Endodermal cell (in vitro differentiated cells): ENCODE measurements around the gene VPS13D. TPM values are rescaled to one million over a fixed set of nuclear protein-coding genes. Genes with fewer than 3 reads are reported as not detected.

ENCODE experiments used
- DNase-seq: peaks from one replicate; pipeline ENCODE4 v3.0.0-alpha.2; 2017
- H3K27ac ChIP-seq: 2 replicates; pipeline ENCODE4 v1.5.1; 2013; ENCODE audit warnings: mild to moderate bottlenecking, low read depth, low read length, moderate library complexity
- H3K27me3 ChIP-seq: 2 replicates; pipeline ENCODE4 v1.6.1; 2013; ENCODE audit warnings: mild to moderate bottlenecking, low read length, moderate library complexity; ENCODE audit not compliant: insufficient read depth, control insufficient read depth, poor library complexity, severe bottlenecking
- H3K36me3 ChIP-seq: 2 replicates; pipeline ENCODE4 v1.7.0; 2013; ENCODE audit warnings: mild to moderate bottlenecking, low read length, moderate library complexity; ENCODE audit not compliant: control insufficient read depth, insufficient read depth
- H3K4me1 ChIP-seq: one replicate; pipeline ENCODE4 v1.7.0; 2013; ENCODE audit warnings: low read length; ENCODE audit not compliant: control insufficient read depth, insufficient read depth
- H3K4me3 ChIP-seq: 2 replicates; pipeline ENCODE4 v1.5.1; 2013; ENCODE audit warnings: mild to moderate bottlenecking, low read length, moderate library complexity
- H3K9ac ChIP-seq: 2 replicates; pipeline ENCODE4 v1.6.1; 2013; ENCODE audit warnings: mild to moderate bottlenecking, low read length, moderate library complexity; ENCODE audit not compliant: poor library complexity, severe bottlenecking; ENCODE audit errors: extremely low read depth
- H3K9me3 ChIP-seq: 2 replicates; pipeline ENCODE4 v1.6.1; 2013; ENCODE audit warnings: mild to moderate bottlenecking, low read length, moderate library complexity; ENCODE audit not compliant: control insufficient read depth
- H3K27ac Mint-ChIP-seq: 2 replicates; pipeline ENCODE4 v1.8.0; 2020; ENCODE audit warnings: mixed read lengths
- H3K27me3 Mint-ChIP-seq: 2 replicates; pipeline ENCODE4 v1.8.0; 2021; ENCODE audit warnings: mild to moderate bottlenecking, mixed read lengths; ENCODE audit not compliant: insufficient read depth
- H3K36me3 Mint-ChIP-seq: 2 replicates; pipeline ENCODE4 v1.8.0; 2020; ENCODE audit warnings: low read depth, mixed read lengths
- H3K4me1 Mint-ChIP-seq: 2 replicates; pipeline ENCODE4 v1.8.0; 2020; ENCODE audit warnings: mixed read lengths
- H3K4me3 Mint-ChIP-seq: 2 replicates; pipeline ENCODE4 v1.8.0; 2020; ENCODE audit warnings: mild to moderate bottlenecking, moderate library complexity, mixed read lengths
- H3K9me3 Mint-ChIP-seq: 2 replicates; pipeline ENCODE4 v1.8.0; 2020; ENCODE audit warnings: mild to moderate bottlenecking, mixed read lengths
- CTCF ChIP-seq: fragments of 200-600 bp; sonication (generic); conservative IDR thresholded peaks from 2 replicates; pipeline ENCODE4 v1.5.0; 2021; ENCODE audit warnings: antibody characterized with exemption, mild to moderate bottlenecking
- WGBS, 2 experiments: methylation state at CpG; one replicate each; pipeline versions ENCODE4 v1.1.5 to v1.1.7; 2013; ENCODE audit warnings: missing lambda C conversion rate in 2 of 2, mixed read lengths in 1 of 2; ENCODE audit not compliant: insufficient coverage in 1 of 2, insufficient read length in 1 of 2; 5-methylcytosine and 5-hydroxymethylcytosine counted together
- total RNA-seq, 2 donors: library from RNA; stranded (reverse); fragmentation: NEBNext Ultra II Directional in 1 of 2; extraction: Animal tissue kit (Norgen Biotek cat#: 25700) in 1 of 2; gene quantifications; 2 replicates in 1 of 2; 3 replicates in 1 of 2; pipeline ENCODE4 v1.2.1, GENCODE V29; 2021

Gene VPS13D
- total RNA-seq, 2 donors from 2014 or later, result 32.5 to 36.7 TPM

GRCh38 chr1:12202577-12202976 is 27.3 kb upstream of the VPS13D start:
- Histone ChIP-seq H3K27ac (no peak overlapping the region), H3K4me3 (no peak overlapping the region), H3K27me3 (no peaks in the 10 kb centered on the region), H3K9me3 (no peaks in the 10 kb centered on the region), H3K9ac (no peak overlapping the region), H3K36me3 (no peaks in the 10 kb centered on the region), H3K4me1 (no peaks in the 10 kb centered on the region)
- H3K9me3 Mint-ChIP-seq, result no peaks in the 10 kb centered on the region
- H3K27me3 Mint-ChIP-seq, result no peaks in the 10 kb centered on the region
- H3K36me3 Mint-ChIP-seq, result no peaks in the 10 kb centered on the region
- WGBS, 2 experiments, result 89 to 97% methylated on average over 4 of the region's 4 CpGs
- DNase-seq, result no peak
- H3K27ac Mint-ChIP-seq, result no peak overlapping the region
- no peak overlapping the region for H3K4me3 Mint-ChIP-seq
- TF ChIP-seq CTCF, result no peak
- H3K4me1 Mint-ChIP-seq, result peaks cover 4% of the 10 kb centered on the region

DNA sequence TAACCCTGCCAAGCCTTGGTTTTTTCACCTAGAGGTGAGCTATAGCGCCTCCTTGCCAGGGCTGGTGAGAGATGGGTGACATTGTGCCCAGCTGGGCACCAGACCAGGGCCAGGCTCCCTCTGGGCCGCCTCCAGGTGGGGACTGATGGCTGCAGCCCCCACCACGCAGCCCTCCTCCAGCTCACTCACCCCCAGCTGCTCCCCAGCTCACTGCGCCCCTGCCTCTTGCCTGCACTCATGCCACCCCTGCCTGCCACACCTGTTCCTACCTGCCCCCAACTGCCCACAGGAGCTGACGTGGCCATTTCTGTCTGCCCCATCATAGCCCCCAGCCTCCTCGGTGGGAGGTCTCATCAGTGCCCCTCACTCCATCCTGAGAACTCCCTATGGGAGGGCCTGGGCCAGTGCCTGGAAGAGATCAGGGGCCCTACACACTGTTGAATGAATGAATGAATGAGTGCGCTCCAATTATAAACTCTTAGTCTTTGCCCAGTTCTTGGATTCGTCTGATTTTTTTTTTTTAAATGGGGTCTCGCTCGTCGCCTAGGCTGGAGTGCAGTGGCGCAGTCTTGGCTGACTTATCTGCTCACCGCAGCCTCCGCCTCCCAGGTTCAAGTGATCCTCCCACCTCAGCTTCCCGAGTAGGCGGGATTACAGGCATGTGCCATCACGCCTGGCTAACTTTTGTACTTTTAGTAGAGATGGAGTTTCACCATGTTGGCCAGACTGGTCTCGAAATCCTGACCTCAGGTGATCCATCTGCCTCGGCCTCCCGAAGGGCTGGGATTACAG is 26.4 kb upstream of the VPS13D start:
- no peak overlapping the region for H3K27ac ChIP-seq
- WGBS, 2 experiments, result 84 to 90% methylated on average over 15 to 20 of the region's 20 CpGs
- no peaks in the 10 kb centered on the region for H3K9me3 ChIP-seq
- H3K9ac ChIP-seq, result no peak overlapping the region
- no peaks in the 10 kb centered on the region for H3K27me3 ChIP-seq
- no peak for DNase-seq
- Mint-ChIP-seq H3K9me3 (no peaks in the 10 kb centered on the region), H3K27ac (no peak overlapping the region), H3K27me3 (no peaks in the 10 kb centered on the region), H3K4me3 (no peak overlapping the region), H3K4me1 (peaks cover 4% of the 10 kb centered on the region), H3K36me3 (no peaks in the 10 kb centered on the region)
- H3K4me1 ChIP-seq, result no peaks in the 10 kb centered on the region
- H3K36me3 ChIP-seq, result no peaks in the 10 kb centered on the region
- TF ChIP-seq CTCF, result no peak
- no peak overlapping the region for H3K4me3 ChIP-seq

DNA sequence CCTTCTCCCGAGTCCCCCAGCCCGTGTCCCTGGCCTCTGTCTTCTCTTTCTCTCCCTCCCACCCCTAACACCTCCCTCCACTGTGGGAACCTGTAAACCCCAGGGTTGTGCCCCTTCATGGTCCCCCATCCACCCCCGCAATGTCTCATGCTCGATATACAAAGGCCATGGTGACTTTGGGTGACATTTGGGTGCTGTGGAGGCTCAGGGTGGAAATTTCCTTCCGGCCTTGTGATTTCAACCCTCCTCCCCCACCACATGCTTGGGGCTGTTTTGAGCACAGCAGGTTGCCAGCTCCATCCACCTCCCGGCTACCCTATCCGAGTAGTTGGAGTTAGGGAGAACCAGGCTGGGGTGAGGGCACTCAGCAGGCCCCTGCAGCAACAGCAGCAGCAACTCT is 25.7 kb upstream of the VPS13D start:
- no peak overlapping the region for H3K27ac ChIP-seq
- no peak for TF ChIP-seq CTCF
- H3K9me3 ChIP-seq, result no peaks in the 10 kb centered on the region
- Mint-ChIP-seq H3K4me3 (no peak overlapping the region), H3K27me3 (no peaks in the 10 kb centered on the region), H3K9me3 (no peaks in the 10 kb centered on the region), H3K36me3 (no peaks in the 10 kb centered on the region), H3K4me1 (peaks cover 4% of the 10 kb centered on the region), H3K27ac (no peak overlapping the region)
- H3K4me3 ChIP-seq, result no peak overlapping the region
- WGBS, 2 experiments, result 72 to 80% methylated on average over 1 to 7 of the region's 7 CpGs
- H3K9ac ChIP-seq, result no peak overlapping the region
- no peaks in the 10 kb centered on the region for H3K4me1 ChIP-seq
- no peaks in the 10 kb centered on the region for H3K27me3 ChIP-seq
- peak; percentile 65 for DNase-seq
- H3K36me3 ChIP-seq, result no peaks in the 10 kb centered on the region
